H1 (cell line): Measurements from ENCODE around the gene PITPNC1. TPM values are rescaled to one million over a fixed set of nuclear protein-coding genes. Genes with fewer than 3 reads are reported as not detected.

ENCODE experiments used
- CTCF ChIA-PET: fragments of 300-600 bp; sonication (Branson Sonifier 250); formaldehyde crosslinking; loops from one replicate; lab custom pipeline; 2021; ENCODE audit not compliant: partially characterized antibody; lab: Charles Lee
- POLR2A ChIA-PET: fragments of 300-600 bp; sonication (Branson Sonifier 250); formaldehyde crosslinking; loops from one replicate; lab custom pipeline; 2021; ENCODE audit warnings: inconsistent platforms; ENCODE audit not compliant: partially characterized antibody; lab: Charles Lee
- DNase-seq, 2 experiments: peaks; one replicate each; pipeline versions ENCODE4 v3.0.0 to v3.0.0-alpha.2; 2010 to 2022; ENCODE audit warnings: low spot score in 2 of 2, low read depth in 1 of 2, mixed read lengths in 1 of 2
- FAIRE-seq: peaks from 2 replicates; lab custom pipeline; 2011; peaks lifted over from hg19 to GRCh38; lab: Jason Lieb, UNC
- H2AFZ ChIP-seq: 2 replicates; pipeline ENCODE4 v1.8.1; 2012; ENCODE audit warnings: low read length, inconsistent platforms
- H2AK5ac ChIP-seq: 2 replicates; pipeline ENCODE4 v1.6.1; 2013; ENCODE audit warnings: low read depth, low read length
- H2BK120ac ChIP-seq: replicated peaks from 2 replicates; pipeline ENCODE3; 2013; ENCODE audit warnings: low read depth, low read length, inconsistent platforms
- H2BK12ac ChIP-seq: 2 replicates; pipeline ENCODE4 v1.6.1; 2013; ENCODE audit warnings: low read depth, low read length
- H2BK15ac ChIP-seq: 2 replicates; pipeline ENCODE4 v1.6.1; 2013; ENCODE audit warnings: low read length
- H2BK20ac ChIP-seq: 2 replicates; pipeline ENCODE4 v1.6.1; 2013; ENCODE audit warnings: low read length
- H2BK5ac ChIP-seq: 2 replicates; pipeline ENCODE4 v1.6.1; 2013; ENCODE audit warnings: low read depth, low read length
- H3K14ac ChIP-seq: 2 replicates; pipeline ENCODE4 v1.6.1; 2013; ENCODE audit warnings: inconsistent platforms; ENCODE audit not compliant: insufficient read length
- H3K18ac ChIP-seq: 2 replicates; pipeline ENCODE4 v1.6.1; 2013; ENCODE audit warnings: low read length; ENCODE audit errors: extremely low read depth
- H3K23ac ChIP-seq: 2 replicates; pipeline ENCODE4 v1.6.1; 2013; ENCODE audit warnings: inconsistent platforms; ENCODE audit not compliant: insufficient read length
- H3K23me2 ChIP-seq: 2 replicates; pipeline ENCODE4 v1.6.1; 2013; ENCODE audit warnings: low read depth, low read length
- H3K27ac ChIP-seq: 2 replicates; pipeline ENCODE4 v1.6.1; 2011; ENCODE audit warnings: low read depth, low read length, inconsistent platforms
- H3K27me3 ChIP-seq, 4 experiments: replicated peaks in 1 of 4; 1 replicate in 1 of 4; 2 replicates in 3 of 4; pipeline versions ENCODE4 v1.6.1 to v1.8.1; 2011 to 2013; ENCODE audit warnings: low read length in 3 of 4, mild to moderate bottlenecking in 3 of 4, inconsistent platforms in 2 of 4, mixed read lengths in 2 of 4, moderate library complexity in 1 of 4; ENCODE audit not compliant: control insufficient read depth in 3 of 4, insufficient read depth in 3 of 4; ENCODE audit errors: extremely low read depth in 1 of 4
- H3K36me3 ChIP-seq, 4 experiments: 2 replicates each; pipeline versions ENCODE4 v1.6.1 to v1.8.1; 2011 to 2013; ENCODE audit warnings: mild to moderate bottlenecking in 4 of 4, low read length in 3 of 4, moderate library complexity in 2 of 4, control low read depth in 1 of 4, inconsistent platforms in 1 of 4; ENCODE audit not compliant: insufficient read depth in 4 of 4, control insufficient read depth in 2 of 4
- H3K4ac ChIP-seq: replicated peaks from 2 replicates; pipeline ENCODE3; 2013; ENCODE audit warnings: low read length, low read depth, mixed read lengths, inconsistent platforms; ENCODE audit not compliant: insufficient read length
- H3K4me1 ChIP-seq, 4 experiments: replicated peaks in 1 of 4; 1 replicate in 1 of 4; 2 replicates in 3 of 4; pipeline versions ENCODE4 v1.6.1 to v1.8.1; 2011 to 2013; ENCODE audit warnings: low read length in 3 of 4, inconsistent platforms in 2 of 4, mixed read lengths in 1 of 4; ENCODE audit not compliant: insufficient read depth in 4 of 4, control insufficient read depth in 3 of 4
- H3K4me2 ChIP-seq, 2 experiments: 2 replicates each; pipeline versions ENCODE4 v1.6.1 to v1.8.1; 2011 to 2013; ENCODE audit warnings: low read depth in 2 of 2, low read length in 2 of 2, control low read depth in 1 of 2, inconsistent platforms in 1 of 2, mild to moderate bottlenecking in 1 of 2; ENCODE audit not compliant: insufficient read depth in 1 of 2
- H3K4me3 ChIP-seq, 4 experiments: fragments of 200-600, 300-600 bp in 1 of 4; sonication (generic), shearing (Covaris generic), sonication (Bioruptor Twin) in 1 of 4; 2 replicates each; pipeline versions ENCODE4 v1.5.1 to v1.8.1; 2011 to 2016; ENCODE audit warnings: low read length in 4 of 4, low read depth in 3 of 4, control low read depth in 2 of 4, inconsistent platforms in 2 of 4, mild to moderate bottlenecking in 2 of 4, mixed read lengths in 1 of 4, moderate library complexity in 1 of 4; ENCODE audit not compliant: insufficient read depth in 2 of 4; ENCODE audit errors: extremely low read depth in 1 of 4
- H3K56ac ChIP-seq: replicated peaks from 2 replicates; pipeline ENCODE3; 2013; ENCODE audit warnings: low read depth, mild to moderate bottlenecking, mixed read lengths, low read length, inconsistent platforms; ENCODE audit not compliant: insufficient read length
- H3K79me1 ChIP-seq: 2 replicates; pipeline ENCODE4 v1.6.1; 2013; ENCODE audit warnings: low read depth, low read length, control low read depth
- H3K79me2 ChIP-seq, 2 experiments: 2 replicates each; pipeline versions ENCODE4 v1.6.1 to v1.8.1; 2012 to 2013; ENCODE audit warnings: low read length in 2 of 2, mild to moderate bottlenecking in 2 of 2, inconsistent platforms in 1 of 2; ENCODE audit not compliant: insufficient read depth in 2 of 2, control insufficient read depth in 1 of 2
- H3K9ac ChIP-seq, 4 experiments: replicated peaks in 1 of 4; 1 replicate in 1 of 4; 2 replicates in 3 of 4; pipeline versions ENCODE4 v1.6.1 to v1.8.1; 2011 to 2013; ENCODE audit warnings: low read depth in 3 of 4, low read length in 3 of 4, control low read depth in 2 of 4, mild to moderate bottlenecking in 2 of 4, moderate library complexity in 2 of 4, inconsistent platforms in 1 of 4; ENCODE audit errors: extremely low read depth in 1 of 4
- H3K9me3 ChIP-seq, 2 experiments: 2 replicates each; pipeline versions ENCODE4 v1.6.1 to v1.8.1; 2012 to 2013; ENCODE audit warnings: mild to moderate bottlenecking in 2 of 2, moderate library complexity in 2 of 2, control low read depth in 1 of 2, inconsistent platforms in 1 of 2, low read depth in 1 of 2, low read length in 1 of 2, mixed read lengths in 1 of 2; ENCODE audit not compliant: insufficient read depth in 2 of 2
- H4K20me1 ChIP-seq, 2 experiments: replicated peaks in 1 of 2; 2 replicates each; pipeline versions ENCODE3 to v1.8.1; 2011 to 2013; ENCODE audit warnings: inconsistent platforms in 2 of 2, low read length in 2 of 2, mild to moderate bottlenecking in 1 of 2; ENCODE audit not compliant: insufficient read depth in 2 of 2, control insufficient read depth in 1 of 2
- H4K5ac ChIP-seq: 2 replicates; pipeline ENCODE4 v1.6.1; 2013; ENCODE audit warnings: low read length, low read depth, mixed read lengths, inconsistent platforms; ENCODE audit not compliant: insufficient read length
- H4K8ac ChIP-seq: 2 replicates; pipeline ENCODE4 v1.8.0; 2013; ENCODE audit warnings: mild to moderate bottlenecking, moderate library complexity, low read length, inconsistent platforms; ENCODE audit not compliant: insufficient read depth; ENCODE audit errors: extremely low read depth
- H4K91ac ChIP-seq: replicated peaks from 2 replicates; pipeline ENCODE3; 2013; ENCODE audit warnings: low read length, mixed read lengths, inconsistent platforms; ENCODE audit not compliant: insufficient read length
- ASH2L ChIP-seq: fragments of 200-600, 300-600 bp; sonication (generic); IDR thresholded peaks from one replicate; pipeline ENCODE4 v1.7.1; 2017; ENCODE audit warnings: low read length
- BACH1 ChIP-seq: IDR thresholded peaks from 2 replicates; pipeline ENCODE4 v1.6.1; 2012; ENCODE audit warnings: low read length, improper control_type of control experiment
- CEBPB ChIP-seq: IDR thresholded peaks from 2 replicates; pipeline ENCODE4 v1.6.1; 2012; ENCODE audit warnings: low read depth, low read length
- CHD1 ChIP-seq: IDR thresholded peaks from 2 replicates; pipeline ENCODE4 v1.6.1; 2012; ENCODE audit warnings: low read depth, low read length, improper control_type of control experiment
- GTF2F1 ChIP-seq: IDR thresholded peaks from 2 replicates; pipeline ENCODE4 v1.6.1; 2012; ENCODE audit warnings: low read depth, low read length, improper control_type of control experiment, borderline replicate concordance
- HDAC2 ChIP-seq, 2 experiments: fragments of 300-600 bp in 1 of 2; sonication (generic) in 1 of 2; IDR thresholded peaks; 2 replicates each; pipeline ENCODE4 v1.6.1; 2011 to 2012; ENCODE audit warnings: low read depth in 2 of 2, low read length in 2 of 2, mild to moderate bottlenecking in 2 of 2, moderate library complexity in 2 of 2, borderline replicate concordance in 1 of 2, inconsistent platforms in 1 of 2
- HDAC6 ChIP-seq: IDR thresholded peaks from one replicate; pipeline ENCODE4 v1.7.1; 2012; ENCODE audit warnings: low read depth, mild to moderate bottlenecking, inconsistent platforms, low read length, moderate library complexity
- MAFK ChIP-seq: IDR thresholded peaks from 2 replicates; pipeline ENCODE4 v1.6.1; 2012; ENCODE audit warnings: low read depth, mild to moderate bottlenecking, improper control_type of control experiment, low read length
- RFX5 ChIP-seq: IDR thresholded peaks from 2 replicates; pipeline ENCODE4 v1.6.1; 2011; ENCODE audit warnings: low read depth, low read length, improper control_type of control experiment, borderline replicate concordance
- SP1 ChIP-seq: IDR thresholded peaks from 2 replicates; pipeline ENCODE4 v1.6.1; 2011; ENCODE audit warnings: low read depth, low read length
- TAF7 ChIP-seq: optimal IDR thresholded peaks from 2 replicates; pipeline ENCODE3; 2011; ENCODE audit warnings: low read depth, mild to moderate bottlenecking, inconsistent platforms, low read length, moderate library complexity, borderline replicate concordance
- TBP ChIP-seq: IDR thresholded peaks from 2 replicates; pipeline ENCODE4 v1.6.1; 2011; ENCODE audit warnings: low read depth, low read length, improper control_type of control experiment
- YY1 ChIP-seq: IDR thresholded peaks from 2 replicates; pipeline ENCODE4 v1.6.1; 2011; ENCODE audit warnings: low read depth, mild to moderate bottlenecking, low read length
- WGBS, 2 experiments: shearing (Covaris generic) in 1 of 2; methylation state at CpG; one replicate each; pipeline versions ENCODE4 v1.1.6 to v1.1.7; 2013 to 2015; ENCODE audit warnings: low lambda C conversion rate in 2 of 2, mixed read lengths in 2 of 2, inconsistent platforms in 1 of 2, low coverage in 1 of 2, missing lambda C conversion rate in 1 of 2; ENCODE audit not compliant: insufficient replicate concordance in 2 of 2, insufficient coverage in 1 of 2, insufficient read length in 1 of 2; ENCODE audit errors: extremely low coverage in 1 of 2, missing lambda C conversion rate in 1 of 2; 5-methylcytosine and 5-hydroxymethylcytosine counted together
- polyA plus RNA-seq, 7 experiments: library from polyadenylated mRNA; depleted of rRNA in 3 of 7; stranded (reverse) in 5 of 7; unstranded in 2 of 7; fragments of >200 nt in 5 of 7; fragments of 200-250 nt in 2 of 7; gene quantifications; 1 replicate in 5 of 7; 2 replicates in 1 of 7; 4 replicates in 1 of 7; pipeline versions ENCODE4 v1.2.1 to v1.2.3, GENCODE V29; 2011 to 2013; ENCODE audit warnings: missing spikeins in 2 of 7, mixed read lengths in 2 of 7
- total RNA-seq: library from RNA; stranded (reverse); fragmentation: NEBNext Ultra II Directional; extraction: Animal tissue kit (Norgen Biotek cat#: 25700); gene quantifications from 2 replicates; pipeline ENCODE4 v1.2.1, GENCODE V29; 2021

PITPNC1 gene
- total and polyA plus RNA-seq, 2 of the 8 experiments (the other 6 are each of a cell fraction or from before 2014, with no cell fraction given) = 17.6 to 54.7 TPM

DNA sequence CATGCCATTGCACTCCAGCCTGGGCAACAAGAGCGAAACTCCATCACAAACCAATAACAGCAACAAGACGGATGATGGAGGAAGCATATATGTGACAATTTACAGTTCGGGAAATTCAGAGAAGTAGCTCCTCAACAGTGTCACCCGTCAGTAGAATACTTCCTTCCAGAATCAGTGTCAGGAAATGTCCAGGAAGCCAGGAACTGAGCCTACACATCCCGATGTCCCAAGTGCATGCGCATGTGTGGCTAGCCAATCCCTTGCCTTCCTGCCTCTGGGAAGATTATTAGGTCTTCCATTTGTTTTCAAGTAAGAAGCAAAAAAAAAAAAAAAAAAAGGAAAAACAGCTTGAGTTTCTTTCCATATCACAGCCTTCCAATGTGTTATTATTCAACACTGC, 1.4 kb upstream of the PITPNC1 start:
- 89% methylated on average over 6 of the region's 6 CpGs; no CpG with 5 or more reads in 1 of the 2 experiments for WGBS, 2 experiments
- no peak overlapping the region for H2BK20ac ChIP-seq
- no peak overlapping the region for H3K4ac ChIP-seq
- H3K9me3 ChIP-seq = peaks cover 0 to 4% of the 10 kb centered on the region in 2 experiments; a peak in 1 of 4 replicates
- peaks cover 2 to 5% (median 4%) of the 10 kb centered on the region in 4 experiments; a peak in 6 of 7 replicates for H3K4me1 ChIP-seq
- no peak overlapping the region for H2AK5ac ChIP-seq
- peaks cover 0 to 3% (median 0%) of the 10 kb centered on the region in 4 experiments; a peak in 1 of 8 replicates for H3K36me3 ChIP-seq
- TF ChIP-seq SP1 = no peak
- no peak for TF ChIP-seq HDAC2 (IDR thresholded peaks at IDR 0.05; ENCODE audit: borderline replicate concordance in 1 of 2, low read depth in 2 of 2, low read length in 2 of 2)
- TF ChIP-seq CEBPB = no peak
- TF ChIP-seq HDAC6 = no peak
- no peak for TF ChIP-seq MAFK
- TF ChIP-seq ASH2L = no peak
- TF ChIP-seq YY1 = no peak
- TF ChIP-seq TBP = no peak
- no peak for TF ChIP-seq RFX5
- no peak for TF ChIP-seq CHD1
- TF ChIP-seq TAF7 = no peak
- TF ChIP-seq GTF2F1 = no peak
- TF ChIP-seq BACH1 = no peak
- TF ChIP-seq, all 59 proteins: peak for 0
- Histone ChIP-seq H4K5ac (no peak overlapping the region), H2BK15ac (no peak overlapping the region; the same call in 1 of the 2 replicates), H3K79me2 (peaks cover 0 to 19% of the 10 kb centered on the region in 2 experiments; a peak in 2 of 4 replicates), H3K27ac (no peak overlapping the region), H2BK12ac (no peak overlapping the region), H3K56ac (no peak overlapping the region), H3K27me3 (no peaks in the 10 kb centered on the region), H3K4me2 (no peak overlapping the region; a peak in 1 of 4 replicates), H3K14ac (no peak overlapping the region), H3K23me2 (peaks cover 13% of the 10 kb centered on the region; the same call in 1 of the 2 replicates), H4K8ac (no peak overlapping the region; the same call in 1 of the 2 replicates), H3K9ac (no peak overlapping the region), H4K20me1 (no peaks in the 10 kb centered on the region), H2BK5ac (no peak overlapping the region), H4K91ac (no peak overlapping the region), H3K4me3 (0 out of 8 replicates have a peak overlapping the region, but pooled peaks of 1 of the 4 experiments have one; percentile 95), H3K23ac (no peak overlapping the region), H3K79me1 (peaks cover 3% of the 10 kb centered on the region), H3K18ac (no peak overlapping the region), H2AFZ (no peak overlapping the region), H2BK120ac (no peak overlapping the region)
- no peak for FAIRE-seq
- ChIA-PET CTCF (interaction anchor here (0.5 to 3.6 kb wide), 25 partner anchors 11 to 936 kb away, joined by 3 to 22 read pairs (median 5); no protein-coding TSS in a partner anchor), POLR2A (interaction anchor here (1.0 to 1.1 kb wide), 2 partner anchors 11 to 14 kb away, joined by 3 to 4 read pairs; no protein-coding TSS in a partner anchor)
- no peak for DNase-seq
